Measurements from ENCODE around the gene MEG3.

DNA sequence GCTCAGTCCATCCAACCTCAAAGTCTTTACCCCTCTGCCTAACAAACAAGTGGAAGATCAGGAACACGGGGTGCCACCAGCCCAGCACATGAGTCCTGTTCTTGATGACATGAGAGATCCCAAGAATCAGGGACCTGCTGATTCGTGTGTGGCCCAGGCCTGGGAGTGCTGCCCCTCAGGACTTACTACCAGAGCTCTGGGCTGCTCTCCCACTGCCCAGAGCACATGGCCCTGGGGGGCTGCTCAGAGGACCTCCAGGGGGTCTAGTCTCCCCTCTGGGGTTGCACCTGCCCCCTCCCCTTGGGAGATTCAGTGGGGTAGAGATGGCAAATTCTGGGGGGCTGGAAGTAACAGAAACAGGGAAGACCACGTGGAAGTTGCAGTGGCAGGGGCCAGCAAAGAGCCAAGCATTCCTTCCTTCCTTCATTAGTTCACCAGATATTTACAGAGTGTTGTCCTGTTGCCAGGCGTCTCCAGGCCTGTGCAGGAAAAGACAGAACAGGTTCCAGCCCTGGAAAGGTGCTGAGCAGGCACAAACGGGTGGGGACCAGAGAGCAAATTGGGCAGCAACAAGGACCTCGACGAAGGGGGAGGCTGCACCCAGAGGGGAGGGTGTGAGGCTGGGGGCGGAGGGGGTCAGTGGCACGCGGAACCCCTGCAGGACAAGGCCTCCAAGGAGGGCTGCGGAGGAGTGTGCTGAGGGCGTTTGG lies 45.1 kb upstream of the MEG3 start:
- TF ChIP-seq POLR2A (IDR thresholded peaks at IDR 0.05; ENCODE audit: low read length), result no peak
- TF ChIP-seq GATA1 (IDR thresholded peaks at IDR 0.05; ENCODE audit: low read depth, low read length), result no peak
